Measurements from ENCODE around the gene DNASE1L1.
A peak's percentile ranks its signal among the peaks of the same experiment; 100 is the strongest.

DNASE1L1 gene

DNA sequence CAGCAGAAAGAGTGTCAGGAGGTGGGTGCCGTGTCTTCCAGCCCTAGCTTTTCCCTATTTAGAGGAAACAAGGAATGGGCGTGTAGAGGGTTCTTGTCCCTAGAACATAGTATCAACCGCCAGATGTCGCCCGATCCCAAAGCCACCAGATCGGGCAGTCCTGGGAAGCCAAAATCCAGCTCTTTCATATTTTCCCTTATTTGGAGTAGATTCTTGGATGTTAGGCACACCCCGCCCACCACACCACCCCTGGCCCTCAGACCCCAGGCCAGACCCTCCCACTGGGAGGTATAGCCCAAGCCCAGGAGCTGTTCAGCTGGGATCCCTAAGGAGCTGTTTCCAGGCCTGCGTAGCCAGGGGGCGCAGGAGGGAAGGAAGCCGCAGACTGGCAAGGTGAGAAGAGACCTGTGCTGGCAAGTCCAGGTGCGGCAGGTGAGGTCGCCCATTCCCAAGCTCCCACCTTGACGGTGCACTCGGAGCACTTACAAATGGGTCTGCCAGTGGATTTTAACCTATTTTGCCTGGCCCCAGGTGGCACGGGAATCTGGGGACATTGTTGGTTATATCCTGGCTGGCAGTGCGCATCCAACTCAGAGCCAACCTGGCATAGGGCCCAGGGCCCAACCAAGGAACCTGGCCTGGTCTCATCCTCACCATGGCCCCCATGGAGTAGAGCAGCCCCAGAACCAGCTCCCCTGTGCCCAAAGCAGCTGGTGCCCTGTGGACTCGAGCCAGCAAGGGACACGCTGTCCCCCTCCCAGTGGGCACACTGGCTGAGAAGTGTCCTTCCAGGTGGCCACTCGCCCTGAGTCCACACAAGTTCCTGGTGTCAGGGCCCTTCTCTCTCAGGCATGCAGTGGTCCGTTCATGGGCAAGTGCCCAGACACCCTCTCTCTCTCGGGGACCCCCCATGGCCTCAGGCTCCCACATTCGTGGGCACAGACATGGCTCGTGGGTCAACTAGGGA is 35.4 kb downstream of the DNASE1L1 start:
- peak overlapping the region; percentile 55 for H3K4me3 ChIP-seq (replicated peaks; ENCODE audit: low read depth, low read length)
- DNase-seq (ENCODE audit: low read depth), result peak; percentile 84
- peak; percentile 47 for TF ChIP-seq CTCF (IDR thresholded peaks at IDR 0.05; ENCODE audit: low read length, missing control alignments)

GRCh38 chrX:154372612-154373022 is 36.4 kb downstream of the DNASE1L1 start:
- peak overlapping the region; percentile 55 for H3K4me3 ChIP-seq (replicated peaks; ENCODE audit: low read depth, low read length)
- TF ChIP-seq CTCF (IDR thresholded peaks at IDR 0.05; ENCODE audit: low read length, missing control alignments), result no peak
- DNase-seq (ENCODE audit: low read depth), result no peak

DNA sequence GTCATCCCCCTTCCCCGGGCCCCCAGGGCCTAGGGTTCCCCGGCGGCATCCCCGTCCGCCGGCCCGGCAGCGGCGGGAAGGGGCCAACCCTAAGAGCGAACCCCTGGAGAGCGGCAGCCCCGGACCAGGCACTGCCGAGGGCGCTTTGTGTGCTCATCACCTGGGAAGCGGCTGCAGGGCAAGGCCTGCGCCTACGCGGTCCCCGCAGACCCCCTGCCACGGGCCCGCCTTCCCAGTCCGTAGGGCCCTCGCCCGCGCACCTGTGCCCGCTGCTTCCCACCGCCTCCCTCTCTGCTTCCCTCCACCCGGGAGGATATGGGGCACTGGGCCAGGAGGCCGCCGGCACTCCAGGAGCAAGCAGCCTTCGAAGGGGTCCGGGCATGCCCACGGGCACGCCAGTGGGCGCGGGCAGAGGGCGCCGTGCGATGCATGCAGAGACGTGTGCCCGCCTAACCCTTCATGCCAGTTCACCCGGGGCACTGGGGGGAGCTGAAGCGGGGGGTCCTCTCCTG is 37.2 kb downstream of the DNASE1L1 start:
- TF ChIP-seq CTCF (IDR thresholded peaks at IDR 0.05; ENCODE audit: low read length, missing control alignments), result no peak
- H3K4me3 ChIP-seq (replicated peaks; ENCODE audit: low read depth, low read length), result peak overlapping the region; percentile 52
- DNase-seq (ENCODE audit: low read depth), result no peak

GRCh38 chrX:154371017-154371788 is 37.9 kb downstream of the DNASE1L1 start:
- peak; percentile 93 for DNase-seq (ENCODE audit: low read depth)
- peak overlapping the region; percentile 79 for H3K4me3 ChIP-seq (replicated peaks; ENCODE audit: low read depth, low read length)
- no peak for TF ChIP-seq CTCF (IDR thresholded peaks at IDR 0.05; ENCODE audit: low read length, missing control alignments)

GRCh38 chrX:154370300-154371016 is 38.6 kb downstream of the DNASE1L1 start:
- peak; percentile 35 for DNase-seq (ENCODE audit: low read depth)
- H3K4me3 ChIP-seq (replicated peaks; ENCODE audit: low read depth, low read length), result peak overlapping the region; percentile 79
- TF ChIP-seq CTCF (IDR thresholded peaks at IDR 0.05; ENCODE audit: low read length, missing control alignments), result no peak
